ENCODE results near the gene FCHO1. TPM values are rescaled to one million over a fixed set of nuclear protein-coding genes. Genes with fewer than 3 reads are reported as not detected.

FCHO1 gene
- total RNA-seq, 2 experiments from 2014 or later = 85.6 to 107 TPM

Other genes with a start within 250 kb of the FCHO1 start
- 86.5 and 107 TPM in 2 replicates for gene PGLS, start 239.8 kb upstream of the FCHO1 start, total RNA-seq (2014; rRNA removed; shearing (Covaris generic))
- 146 and 158 TPM in 2 replicates for gene PGLS, start 239.8 kb upstream of the FCHO1 start, total RNA-seq (2022)
- gene COLGALT1, start 195.8 kb upstream of the FCHO1 start, total RNA-seq (2014; rRNA removed; shearing (Covaris generic)) = 43.0 and 49.6 TPM in 2 replicates
- 57.2 and 68.6 TPM in 2 replicates for gene COLGALT1, start 195.8 kb upstream of the FCHO1 start, total RNA-seq (2022)
- 0.80 and 0.92 TPM in 2 replicates for gene UNC13A, start 63.1 kb upstream of the FCHO1 start, total RNA-seq (2014; rRNA removed; shearing (Covaris generic))
- 0.72 and 0.76 TPM in 2 replicates for gene UNC13A, start 63.1 kb upstream of the FCHO1 start, total RNA-seq (2022)
- gene MAP1S, start 32.0 kb upstream of the FCHO1 start, total RNA-seq (2014; rRNA removed; shearing (Covaris generic)) = 11.5 and 31.6 TPM in 2 replicates
- gene MAP1S, start 32.0 kb upstream of the FCHO1 start, total RNA-seq (2022) = 53.1 and 61.1 TPM in 2 replicates
- gene B3GNT3, start 43.7 kb downstream of the FCHO1 start, total RNA-seq (2014; rRNA removed; shearing (Covaris generic)) = not detected in 2 replicates
- gene B3GNT3, start 43.7 kb downstream of the FCHO1 start, total RNA-seq (2022) = not detected in 2 replicates
- gene INSL3, start 70.0 kb downstream of the FCHO1 start, total RNA-seq (2014; rRNA removed; shearing (Covaris generic)) = 0.25 TPM in 1 of 2 replicates, not detected in the other
- gene INSL3, start 70.0 kb downstream of the FCHO1 start, total RNA-seq (2022) = 0.38 TPM in 1 of 2 replicates, not detected in the other
- 9.4 and 14.0 TPM in 2 replicates for gene JAK3, start 96.5 kb downstream of the FCHO1 start, total RNA-seq (2014; rRNA removed; shearing (Covaris generic))
- gene JAK3, start 96.5 kb downstream of the FCHO1 start, total RNA-seq (2022) = 24.4 and 25.3 TPM in 2 replicates
- 2,643 and 3,019 TPM in 2 replicates for gene RPL18A, start 108.4 kb downstream of the FCHO1 start, total RNA-seq (2014; rRNA removed; shearing (Covaris generic))
- gene RPL18A, start 108.4 kb downstream of the FCHO1 start, total RNA-seq (2022) = 3,145 and 3,253 TPM in 2 replicates
- gene SLC5A5, start 120.5 kb downstream of the FCHO1 start, total RNA-seq (2014; rRNA removed; shearing (Covaris generic)) = 0.03 TPM in 1 of 2 replicates, not detected in the other
- gene SLC5A5, start 120.5 kb downstream of the FCHO1 start, total RNA-seq (2022) = not detected in 2 replicates
- gene CCDC124, start 181.5 kb downstream of the FCHO1 start, total RNA-seq (2014; rRNA removed; shearing (Covaris generic)) = 57.5 and 68.2 TPM in 2 replicates
- gene CCDC124, start 181.5 kb downstream of the FCHO1 start, total RNA-seq (2022) = 86.8 and 106 TPM in 2 replicates
- 0.51 and 1.1 TPM in 2 replicates for gene KCNN1, start 215.6 kb downstream of the FCHO1 start, total RNA-seq (2014; rRNA removed; shearing (Covaris generic))
- 0.57 and 0.61 TPM in 2 replicates for gene KCNN1, start 215.6 kb downstream of the FCHO1 start, total RNA-seq (2022)

Measured in OCI-LY7 (cell line).